ENCODE measurements around the gene DLG2.

DLG2 gene

DNA sequence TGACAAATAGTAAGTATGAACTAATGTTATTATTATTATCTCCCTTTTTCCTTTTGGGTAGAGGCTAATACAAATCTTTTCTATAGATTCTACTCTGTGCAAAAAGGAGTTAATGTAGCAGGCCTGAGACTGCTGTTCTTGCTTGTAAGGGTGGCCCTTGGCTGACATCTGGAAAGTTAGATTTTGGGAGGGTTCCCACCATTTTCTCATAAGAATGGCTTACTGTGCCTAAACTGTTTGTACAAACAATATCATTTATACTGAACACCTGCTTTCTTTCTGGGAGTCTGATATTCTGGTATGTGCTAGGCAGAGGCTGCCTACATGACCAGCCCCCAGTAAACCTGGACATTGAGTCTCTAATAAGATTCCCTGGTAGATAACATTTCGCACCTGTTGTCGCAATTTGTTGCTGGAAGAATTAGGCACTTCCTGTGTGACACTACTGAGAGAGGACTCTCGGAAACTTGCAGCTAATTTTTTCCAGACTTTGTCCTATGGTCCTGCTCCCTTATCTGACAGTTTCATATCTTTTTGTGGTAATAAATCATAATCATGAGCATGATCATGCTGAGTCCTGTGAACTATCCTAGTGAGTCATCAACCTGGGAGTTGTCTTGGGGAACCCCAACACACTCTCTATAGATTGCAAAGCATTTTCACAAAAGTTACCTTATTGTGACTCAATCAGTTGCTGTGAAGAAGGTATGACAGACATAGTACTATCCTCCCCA lies 2083.3 kb downstream of the DLG2 start:
- H3K4me3 ChIP-seq (ENCODE audit: low read length) = no peak overlapping the region
- TF ChIP-seq, protein P1, sequence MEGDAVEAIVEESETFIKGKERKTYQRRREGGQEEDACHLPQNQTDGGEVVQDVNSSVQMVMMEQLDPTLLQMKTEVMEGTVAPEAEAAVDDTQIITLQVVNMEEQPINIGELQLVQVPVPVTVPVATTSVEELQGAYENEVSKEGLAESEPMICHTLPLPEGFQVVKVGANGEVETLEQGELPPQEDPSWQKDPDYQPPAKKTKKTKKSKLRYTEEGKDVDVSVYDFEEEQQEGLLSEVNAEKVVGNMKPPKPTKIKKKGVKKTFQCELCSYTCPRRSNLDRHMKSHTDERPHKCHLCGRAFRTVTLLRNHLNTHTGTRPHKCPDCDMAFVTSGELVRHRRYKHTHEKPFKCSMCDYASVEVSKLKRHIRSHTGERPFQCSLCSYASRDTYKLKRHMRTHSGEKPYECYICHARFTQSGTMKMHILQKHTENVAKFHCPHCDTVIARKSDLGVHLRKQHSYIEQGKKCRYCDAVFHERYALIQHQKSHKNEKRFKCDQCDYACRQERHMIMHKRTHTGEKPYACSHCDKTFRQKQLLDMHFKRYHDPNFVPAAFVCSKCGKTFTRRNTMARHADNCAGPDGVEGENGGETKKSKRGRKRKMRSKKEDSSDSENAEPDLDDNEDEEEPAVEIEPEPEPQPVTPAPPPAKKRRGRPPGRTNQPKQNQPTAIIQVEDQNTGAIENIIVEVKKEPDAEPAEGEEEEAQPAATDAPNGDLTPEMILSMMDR (conservative IDR thresholded peaks at IDR 0.05; ENCODE audit: low read depth, low read length) = no peak
- no peak for DNase-seq (ENCODE audit: low read depth)

DNA sequence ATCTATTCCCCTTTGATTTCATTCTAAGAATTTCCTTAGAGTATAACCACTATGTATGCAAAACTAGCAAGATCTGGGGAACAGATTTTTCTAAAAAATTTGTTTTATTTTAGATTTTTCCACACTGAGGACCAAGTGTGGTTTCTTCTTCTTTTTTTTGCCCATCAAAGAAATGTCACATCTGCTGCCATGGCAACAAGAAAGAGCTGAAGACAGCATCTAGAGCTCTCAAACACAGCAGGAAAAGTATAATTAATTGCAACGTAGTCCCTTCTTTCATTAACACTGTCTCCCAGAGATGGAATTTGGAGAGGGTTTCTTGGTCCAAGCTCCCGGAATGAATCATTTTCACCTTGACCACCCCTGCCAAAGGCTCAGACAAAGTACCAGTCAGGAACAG lies 2084.3 kb downstream of the DLG2 start:
- TF ChIP-seq, protein P1 (conservative IDR thresholded peaks at IDR 0.05; ENCODE audit: low read depth, low read length) = no peak
- H3K4me3 ChIP-seq (ENCODE audit: low read length) = no peak overlapping the region
- no peak for DNase-seq (ENCODE audit: low read depth)

DNA sequence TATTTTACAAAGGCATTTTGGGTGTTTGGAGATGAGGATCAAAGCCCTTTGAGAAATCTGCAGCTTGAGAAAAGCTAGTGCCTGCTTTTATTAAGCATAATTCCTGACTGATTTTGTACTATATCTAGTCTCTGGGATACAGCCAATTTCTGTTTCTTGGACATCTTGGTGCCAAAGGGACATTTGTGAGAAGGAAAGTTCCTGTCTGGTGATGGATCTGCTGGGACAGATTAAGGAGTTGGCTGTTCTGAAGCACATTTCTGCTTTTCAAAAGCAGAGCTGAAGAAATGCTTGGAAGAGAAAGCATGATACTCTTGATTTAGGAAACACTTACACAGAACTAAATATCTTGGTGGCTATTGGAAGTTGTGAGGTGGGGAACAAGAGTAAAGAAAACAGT lies 2086.4 kb downstream of the DLG2 start:
- no peak overlapping the region for H3K4me3 ChIP-seq (ENCODE audit: low read length)
- TF ChIP-seq, protein P1 (conservative IDR thresholded peaks at IDR 0.05; ENCODE audit: low read depth, low read length) = no peak
- no peak for DNase-seq (ENCODE audit: low read depth)

DNA sequence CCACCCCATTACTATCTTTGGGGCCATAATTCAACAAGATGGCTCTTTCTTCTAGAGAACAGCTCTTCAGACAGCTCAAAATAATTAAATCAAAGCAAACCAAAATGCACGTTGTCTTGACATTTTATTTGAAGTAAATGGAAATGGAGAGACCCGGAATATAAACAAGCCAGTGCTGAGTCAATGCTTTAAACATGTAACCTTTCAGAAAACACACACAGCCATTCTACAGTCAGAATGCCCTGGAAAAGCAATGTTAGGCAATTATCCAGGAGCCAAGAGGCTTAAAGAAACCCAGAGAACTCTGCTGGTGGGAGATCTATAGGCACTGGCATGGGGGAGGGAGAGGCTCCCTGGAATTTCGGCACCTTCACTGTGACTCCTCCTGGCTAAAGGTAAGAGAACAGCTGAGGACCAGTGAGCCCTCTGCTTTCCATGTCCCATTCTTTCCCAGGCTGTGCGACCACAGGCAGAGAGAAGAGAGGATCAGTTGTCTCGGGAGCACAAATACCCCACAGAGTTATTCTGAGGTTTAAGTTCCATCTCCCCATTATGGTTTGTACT lies 2086.9 kb downstream of the DLG2 start:
- TF ChIP-seq, protein P1 (conservative IDR thresholded peaks at IDR 0.05; ENCODE audit: low read depth, low read length) = no peak
- DNase-seq (ENCODE audit: low read depth) = no peak
- H3K4me3 ChIP-seq (ENCODE audit: low read length) = no peak overlapping the region

DNA sequence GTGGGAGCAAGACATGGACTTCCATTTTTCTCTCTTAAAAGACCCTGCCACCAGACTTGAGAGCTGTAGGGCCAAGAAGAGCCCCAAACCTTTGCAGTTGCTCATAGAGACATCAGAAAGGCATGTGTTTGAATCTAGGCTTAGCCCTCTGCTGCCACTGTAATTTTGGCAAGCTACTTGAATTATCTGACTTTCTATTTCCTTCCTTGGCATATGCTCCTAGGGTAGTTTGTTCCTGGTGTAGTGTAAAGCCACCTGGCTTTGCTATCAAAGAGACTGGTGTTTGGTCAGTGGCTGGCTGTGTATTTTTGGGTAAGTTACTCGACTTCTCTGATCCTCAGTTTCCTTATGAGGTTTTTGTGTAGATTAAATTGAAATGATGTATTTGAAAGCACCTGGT lies 2088.9 kb downstream of the DLG2 start:
- no peak for DNase-seq (ENCODE audit: low read depth)
- TF ChIP-seq, protein P1 (conservative IDR thresholded peaks at IDR 0.05; ENCODE audit: low read depth, low read length) = no peak
- H3K4me3 ChIP-seq (ENCODE audit: low read length) = no peak overlapping the region

DNA sequence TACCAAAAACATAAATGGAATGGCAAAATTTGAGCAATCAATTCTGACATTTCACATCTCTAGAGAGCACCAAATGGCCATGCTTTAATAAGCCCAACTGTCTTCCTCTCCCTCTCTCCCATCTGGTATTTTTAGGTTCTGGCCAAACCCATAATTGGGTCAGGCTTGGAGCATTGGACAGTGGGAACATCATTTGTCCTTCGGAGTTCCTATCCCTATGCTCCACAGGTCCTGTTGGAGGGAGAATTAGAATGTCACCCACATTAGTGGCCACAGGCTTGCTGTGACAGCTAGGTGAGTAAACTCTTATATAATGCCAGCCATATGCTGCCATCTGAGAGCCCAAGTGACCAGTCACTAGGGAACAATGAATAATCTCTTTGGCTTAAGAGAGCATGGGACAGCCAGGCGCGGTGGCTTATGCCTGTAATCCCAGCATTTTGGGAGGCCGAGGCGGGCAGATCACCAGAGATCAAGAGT lies 2090.0 kb downstream of the DLG2 start:
- TF ChIP-seq, protein P1 (conservative IDR thresholded peaks at IDR 0.05; ENCODE audit: low read depth, low read length) = no peak
- no peak for DNase-seq (ENCODE audit: low read depth)

DNA sequence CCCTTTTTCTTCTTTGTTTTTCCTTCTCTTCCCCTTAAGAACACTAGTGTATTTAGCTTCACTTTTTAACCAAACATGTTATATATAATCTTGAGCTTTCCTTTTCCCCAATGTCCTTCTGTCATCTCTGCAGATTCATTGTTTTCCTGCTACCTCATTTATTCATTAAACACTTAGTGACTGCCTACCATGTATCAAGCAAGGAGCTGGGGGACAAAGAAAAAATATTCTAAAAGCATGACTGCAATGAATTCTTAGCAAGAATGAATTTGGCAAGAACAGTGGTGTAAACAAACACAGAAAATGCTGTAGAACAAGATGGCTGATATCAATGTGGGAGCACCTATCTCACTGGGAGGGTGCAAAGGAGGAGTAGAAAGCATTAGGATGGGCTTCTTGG lies 2094.0 kb downstream of the DLG2 start:
- TF ChIP-seq, protein P1 (conservative IDR thresholded peaks at IDR 0.05; ENCODE audit: low read depth, low read length) = no peak
- no peak overlapping the region for H3K4me3 ChIP-seq (ENCODE audit: low read length)
- no peak for DNase-seq (ENCODE audit: low read depth)

More for the DNA sequence above, 2090.0 kb downstream of the DLG2 start:
- H3K4me3 ChIP-seq (ENCODE audit: low read length) = no peak overlapping the region
